CD14-positive monocyte (primary cell): ENCODE results near the gene WFDC8. TPM values are rescaled to one million over a fixed set of nuclear protein-coding genes. Genes with fewer than 3 reads are reported as not detected.
A peak's percentile ranks its signal among the peaks of the same experiment; 100 is the strongest.

Experiments
- DNase-seq, 3 donors: peaks; one replicate each; pipeline ENCODE4 v3.0.0-alpha.2; 2011 to 2022
- H2AFZ ChIP-seq: 2 replicates; pipeline ENCODE4 v1.6.0; 2012; ENCODE audit warnings: mild to moderate bottlenecking, low read depth, low read length, inconsistent platforms; ENCODE audit not compliant: insufficient read depth, poor library complexity, severe bottlenecking
- H3K27ac ChIP-seq, 2 donors: 1 replicate in 1 of 2; 2 replicates in 1 of 2; pipeline ENCODE4 v1.5.1; 2012 to 2013; ENCODE audit warnings: low read length in 2 of 2, control low read depth in 1 of 2, inconsistent platforms in 1 of 2, low read depth in 1 of 2, mild to moderate bottlenecking in 1 of 2
- H3K27me3 ChIP-seq, 2 donors: one replicate each; pipeline versions ENCODE4 v1.6.0 to v1.6.1; 2011 to 2013; ENCODE audit warnings: low read length in 2 of 2; ENCODE audit not compliant: control insufficient read depth in 2 of 2, insufficient read depth in 2 of 2
- H3K36me3 ChIP-seq, 2 donors: replicated peaks in 1 of 2; 1 replicate in 1 of 2; 2 replicates in 1 of 2; pipeline versions ENCODE4 v1.5.1 to v1.6.1; 2012 to 2013; ENCODE audit warnings: low read length in 2 of 2, control low read depth in 1 of 2, inconsistent platforms in 1 of 2, mild to moderate bottlenecking in 1 of 2; ENCODE audit not compliant: insufficient read depth in 2 of 2, control insufficient read depth in 1 of 2
- H3K4me1 ChIP-seq, 2 donors: 1 replicate in 1 of 2; 2 replicates in 1 of 2; pipeline versions ENCODE4 v1.5.1 to v1.6.1; 2012 to 2013; ENCODE audit warnings: low read length in 2 of 2, control low read depth in 1 of 2, inconsistent platforms in 1 of 2, mild to moderate bottlenecking in 1 of 2, moderate library complexity in 1 of 2; ENCODE audit not compliant: insufficient read depth in 2 of 2, control insufficient read depth in 1 of 2
- H3K4me2 ChIP-seq: replicated peaks from 2 replicates; pipeline ENCODE3; 2012; ENCODE audit warnings: low read length, moderate library complexity, mild to moderate bottlenecking; ENCODE audit not compliant: poor library complexity, severe bottlenecking; ENCODE audit errors: extremely low read depth
- H3K4me3 ChIP-seq, 3 experiments: fragments of 200-600 bp in 1 of 3; sonication (generic) in 1 of 3; replicated peaks in 1 of 3; 1 replicate in 2 of 3; 2 replicates in 1 of 3; pipeline ENCODE4 v1.5.1; 2011 to 2013; ENCODE audit warnings: low read length in 3 of 3, mild to moderate bottlenecking in 3 of 3, control low read depth in 2 of 3, low read depth in 2 of 3, inconsistent platforms in 1 of 3, moderate library complexity in 1 of 3
- H3K79me2 ChIP-seq: 2 replicates; pipeline ENCODE4 v1.6.0; 2012; ENCODE audit warnings: mild to moderate bottlenecking, control low read depth, inconsistent platforms, low read length, moderate library complexity; ENCODE audit not compliant: insufficient read depth
- H3K9ac ChIP-seq: 2 replicates; pipeline ENCODE4 v1.6.0; 2017; ENCODE audit warnings: low read length, mild to moderate bottlenecking; ENCODE audit not compliant: insufficient read depth, poor library complexity, severe bottlenecking
- H3K9me3 ChIP-seq, 2 donors: replicated peaks in 1 of 2; 1 replicate in 1 of 2; 2 replicates in 1 of 2; pipeline versions ENCODE4 v1.5.1 to v1.6.1; 2012 to 2013; ENCODE audit warnings: low read length in 2 of 2, control low read depth in 1 of 2; ENCODE audit not compliant: control insufficient read depth in 1 of 2, insufficient read depth in 1 of 2
- H4K20me1 ChIP-seq: 2 replicates; pipeline ENCODE4 v1.6.0; 2012; ENCODE audit warnings: mild to moderate bottlenecking, low read length, control low read depth, moderate library complexity; ENCODE audit not compliant: insufficient read depth
- H3K27ac Mint-ChIP-seq, 7 donors: one replicate each; pipeline ENCODE4 v1.8.0; 2020; ENCODE audit warnings: mild to moderate bottlenecking in 7 of 7, mixed read lengths in 7 of 7, moderate library complexity in 6 of 7, inconsistent platforms in 2 of 7
- H3K27me3 Mint-ChIP-seq, 3 donors: one replicate each; pipeline ENCODE4 v1.8.0; 2021 to 2022; ENCODE audit warnings: low read depth in 3 of 3, mild to moderate bottlenecking in 3 of 3, mixed read lengths in 3 of 3, moderate library complexity in 3 of 3, inconsistent platforms in 1 of 3
- H3K36me3 Mint-ChIP-seq, 2 donors: one replicate each; pipeline ENCODE4 v1.8.0; 2020; ENCODE audit warnings: mixed read lengths in 2 of 2, inconsistent platforms in 1 of 2, mild to moderate bottlenecking in 1 of 2
- H3K4me1 Mint-ChIP-seq: one replicate; pipeline ENCODE4 v1.8.0; 2020; ENCODE audit warnings: mild to moderate bottlenecking, mixed read lengths
- H3K4me3 Mint-ChIP-seq, 2 donors: one replicate each; pipeline ENCODE4 v1.8.0; 2020; ENCODE audit warnings: mild to moderate bottlenecking in 2 of 2, mixed read lengths in 2 of 2, moderate library complexity in 1 of 2
- H3K9me3 Mint-ChIP-seq, 7 donors: one replicate each; pipeline ENCODE4 v1.8.0; 2020 to 2022; ENCODE audit warnings: mixed read lengths in 7 of 7, mild to moderate bottlenecking in 6 of 7, moderate library complexity in 6 of 7, inconsistent platforms in 2 of 7
- WGBS: methylation state at CpG from one replicate; pipeline ENCODE4 v1.1.5; 2013; ENCODE audit warnings: missing lambda C conversion rate; ENCODE audit not compliant: insufficient coverage; 5-methylcytosine and 5-hydroxymethylcytosine counted together
- intact Hi-C, 2 donors: fragments of 100-400 bp; cut with micrococcal nuclease; formaldehyde crosslinking; loops; one replicate each; pipeline versions ENCODE4 v1.15.0 to v1.15.1; 2023
- polyA plus RNA-seq, 3 donors: library from polyadenylated mRNA; depleted of rRNA in 1 of 3; unstranded in 2 of 3; stranded (reverse) in 1 of 3; fragments of 300-500 nt in 2 of 3; fragments of >200 nt in 1 of 3; fragmentation: Illumina TruSeq in 2 of 3; gene quantifications; 1 replicate in 2 of 3; 2 replicates in 1 of 3; pipeline ENCODE4 v1.2.3, GENCODE V29; 2012 to 2021
- TF ChIP-seq, protein P1 (sequence below): fragments of 200-600 bp; IDR thresholded peaks from one replicate; pipeline ENCODE4 v1.8.0; 2022; ENCODE audit warnings: antibody characterized with exemption, mild to moderate bottlenecking

WFDC8 gene
- polyA plus RNA-seq, 3 donors: not detected

DNA sequence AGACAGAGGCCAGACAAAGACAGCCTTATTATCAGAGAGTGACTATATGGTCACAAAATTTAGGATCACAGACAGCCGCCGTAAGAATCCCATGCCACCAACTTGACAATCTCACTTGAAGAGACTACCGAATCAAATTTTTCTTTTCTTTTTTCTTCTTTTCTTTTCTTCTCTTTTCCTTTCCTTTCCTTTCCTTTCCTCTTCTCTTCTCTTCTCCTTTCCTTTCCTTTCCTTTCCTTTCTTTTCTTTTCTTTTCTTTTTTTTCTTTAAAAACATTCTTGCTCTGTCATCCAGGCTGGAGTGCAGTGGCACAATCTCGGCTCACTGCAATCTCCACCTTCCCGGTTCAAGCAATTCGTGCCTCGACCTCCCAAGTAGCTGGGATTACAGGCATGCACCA, 30.7 kb downstream of the WFDC8 start:
- Histone ChIP-seq H3K27me3 (peaks cover 2% of the 10 kb centered on the region in 2 donors), H4K20me1 (no peaks in the 10 kb centered on the region), H3K4me1 (no peaks in the 10 kb centered on the region), H3K9me3 (no peaks in the 10 kb centered on the region), H2AFZ (no peak overlapping the region), H3K4me2 (no peak overlapping the region), H3K4me3 (no peak overlapping the region), H3K27ac (no peak overlapping the region), H3K79me2 (no peaks in the 10 kb centered on the region), H3K9ac (no peak overlapping the region), H3K36me3 (no peaks in the 10 kb centered on the region)
- TF ChIP-seq, protein P1, sequence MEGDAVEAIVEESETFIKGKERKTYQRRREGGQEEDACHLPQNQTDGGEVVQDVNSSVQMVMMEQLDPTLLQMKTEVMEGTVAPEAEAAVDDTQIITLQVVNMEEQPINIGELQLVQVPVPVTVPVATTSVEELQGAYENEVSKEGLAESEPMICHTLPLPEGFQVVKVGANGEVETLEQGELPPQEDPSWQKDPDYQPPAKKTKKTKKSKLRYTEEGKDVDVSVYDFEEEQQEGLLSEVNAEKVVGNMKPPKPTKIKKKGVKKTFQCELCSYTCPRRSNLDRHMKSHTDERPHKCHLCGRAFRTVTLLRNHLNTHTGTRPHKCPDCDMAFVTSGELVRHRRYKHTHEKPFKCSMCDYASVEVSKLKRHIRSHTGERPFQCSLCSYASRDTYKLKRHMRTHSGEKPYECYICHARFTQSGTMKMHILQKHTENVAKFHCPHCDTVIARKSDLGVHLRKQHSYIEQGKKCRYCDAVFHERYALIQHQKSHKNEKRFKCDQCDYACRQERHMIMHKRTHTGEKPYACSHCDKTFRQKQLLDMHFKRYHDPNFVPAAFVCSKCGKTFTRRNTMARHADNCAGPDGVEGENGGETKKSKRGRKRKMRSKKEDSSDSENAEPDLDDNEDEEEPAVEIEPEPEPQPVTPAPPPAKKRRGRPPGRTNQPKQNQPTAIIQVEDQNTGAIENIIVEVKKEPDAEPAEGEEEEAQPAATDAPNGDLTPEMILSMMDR: no peak
- Mint-ChIP-seq H3K4me3 (peak overlapping the region in 1 of 2 donors; percentile 39), H3K27me3 (peaks cover 4 to 32% (median 5%) of the 10 kb centered on the region in 3 donors), H3K36me3 (no peaks in the 10 kb centered on the region), H3K9me3 (peaks cover 0 to 4% (median 0%) of the 10 kb centered on the region in 7 donors), H3K27ac (no peak overlapping the region), H3K4me1 (no peaks in the 10 kb centered on the region)
- WGBS: 90% methylated on average over 3 of the region's 7 CpGs
- no peak for DNase-seq
- intact Hi-C loops: no loop called here

GRCh38 chr20:45547206-45547770, 31.8 kb downstream of the WFDC8 start, which contains the start of gene EPPIN:
Gene EPPIN (minus strand): TSS chr20:45547401. CDS start chr20:45547357, 44 bp downstream.
- Mint-ChIP-seq H3K27me3 (peaks cover 4 to 35% (median 5%) of the 10 kb centered on the region in 3 donors), H3K27ac (no peak within 1 kb of the TSS), H3K4me3 (no peak within 1 kb of the TSS), H3K4me1 (no peaks in the 10 kb centered on the region), H3K36me3 (no peaks in the 10 kb centered on the region), H3K9me3 (peaks cover 0 to 4% (median 0%) of the 10 kb centered on the region in 7 donors)
- Histone ChIP-seq H3K9me3 (no peaks in the 10 kb centered on the region), H3K9ac (no peak within 1 kb of the TSS), H3K4me1 (no peaks in the 10 kb centered on the region), H3K79me2 (no peaks in the 10 kb centered on the region), H2AFZ (no peak within 1 kb of the TSS), H4K20me1 (no peaks in the 10 kb centered on the region), H3K27ac (no peak within 1 kb of the TSS), H3K4me2 (no peak within 1 kb of the TSS), H3K27me3 (peaks cover 2% of the 10 kb centered on the region in 2 donors), H3K4me3 (no peak within 1 kb of the TSS), H3K36me3 (no peaks in the 10 kb centered on the region)
- TF ChIP-seq, protein P1: no peak
- 96% methylated on average over 3 of the region's 6 CpGs for WGBS
- no peak for DNase-seq
- intact Hi-C loops: no loop called here
